ENCODE measurements around the gene KIAA0825.

KIAA0825 gene

GRCh38 chr5:94197970-94198369, 420.4 kb downstream of the KIAA0825 start:
- DNase-seq (ENCODE audit: low spot score): no peak
- POLR2A ChIA-PET (ENCODE audit: low non-redundant PET): no interaction called here
- TF ChIP-seq CTCF (conservative IDR thresholded peaks at IDR 0.05; ENCODE audit: low read depth): no peak
- CTCF ChIA-PET: no interaction called here
- no peak overlapping the region for H3K27ac ChIP-seq

GRCh38 chr5:94196953-94197352, 421.5 kb downstream of the KIAA0825 start:
- POLR2A ChIA-PET (ENCODE audit: low non-redundant PET): no interaction called here
- CTCF ChIA-PET: no interaction called here
- no peak overlapping the region for H3K27ac ChIP-seq
- DNase-seq (ENCODE audit: low spot score): no peak
- TF ChIP-seq CTCF (conservative IDR thresholded peaks at IDR 0.05; ENCODE audit: low read depth): no peak

GRCh38 chr5:94192658-94193391, 425.6 kb downstream of the KIAA0825 start:
- ChIA-PET POLR2A (ENCODE audit: low non-redundant PET) (no interaction called here), CTCF (interaction anchor here (0.6 kb wide), 1 partner anchor 11 kb away, joined by 3 read pairs; no protein-coding TSS in a partner anchor)
- no peak for TF ChIP-seq CTCF (conservative IDR thresholded peaks at IDR 0.05; ENCODE audit: low read depth)
- no peak overlapping the region for H3K27ac ChIP-seq
- DNase-seq (ENCODE audit: low spot score): no peak

- H3K27ac ChIP-seq: no peak overlapping the region
- DNase-seq (ENCODE audit: low spot score): no peak
- CTCF ChIA-PET: no interaction called here
- TF ChIP-seq CTCF (conservative IDR thresholded peaks at IDR 0.05; ENCODE audit: low read depth): no peak
- POLR2A ChIA-PET (ENCODE audit: low non-redundant PET): no interaction called here
Measured at GRCh38 chr5:94191604-94192003, 426.8 kb downstream of the KIAA0825 start.

GRCh38 chr5:94188725-94189124, 429.7 kb downstream of the KIAA0825 start:
- no peak overlapping the region for H3K27ac ChIP-seq
- ChIA-PET POLR2A (ENCODE audit: low non-redundant PET) (no interaction called here), CTCF (interaction anchor here (0.6 to 0.7 kb wide), 2 partner anchors 177 to 264 kb away, joined by 3 read pairs; no protein-coding TSS in a partner anchor)
- TF ChIP-seq CTCF (conservative IDR thresholded peaks at IDR 0.05; ENCODE audit: low read depth): no peak
- DNase-seq (ENCODE audit: low spot score): no peak

GRCh38 chr5:94184870-94185269, 433.5 kb downstream of the KIAA0825 start:
- no peak for TF ChIP-seq CTCF (conservative IDR thresholded peaks at IDR 0.05; ENCODE audit: low read depth)
- ChIA-PET POLR2A (ENCODE audit: low non-redundant PET) (no interaction called here), CTCF (no interaction called here)
- no peak overlapping the region for H3K27ac ChIP-seq
- no peak for DNase-seq (ENCODE audit: low spot score)

All from RWPE1 (cell line).